Panc1 (cell line): ENCODE measurements around the gene PXK. TPM values are rescaled to one million over a fixed set of nuclear protein-coding genes. Genes with fewer than 3 reads are reported as not detected.

Experiments
- ATAC-seq: fragments of 200-7000 bp; cut with Tn5 transposase; 2 replicates; pipeline ENCODE4 v1.9.1; 2020; ENCODE audit warnings: mild to moderate bottlenecking, moderate library complexity
- BruUV-seq: library from RNA; stranded (reverse); fragments of 400-500 nt; replicated peaks from 2 replicates; lab custom pipeline; 2021; lab: Mats Ljungman, UMichigan
- CTCF ChIA-PET: fragments of 300-600 bp; sonication (Branson Sonifier 250); formaldehyde crosslinking; loops from one replicate; lab custom pipeline; 2022; ENCODE audit warnings: antibody characterized with exemption; lab: Charles Lee
- POLR2A ChIA-PET: fragments of 300-600 bp; sonication (Branson Sonifier 250); formaldehyde crosslinking; loops from one replicate; lab custom pipeline; 2022; ENCODE audit warnings: antibody characterized with exemption; lab: Charles Lee
- DNase-seq: peaks from one replicate; pipeline ENCODE4 v3.0.0-alpha.2; 2010; ENCODE audit warnings: low read depth, low spot score
- H3K27ac ChIP-seq: 2 replicates; pipeline ENCODE4 v1.5.1; 2011; ENCODE audit warnings: mild to moderate bottlenecking, low read length, inconsistent platforms
- H3K27me3 ChIP-seq: fragments of 200-500 bp; sonication (Bioruptor generic); 2 replicates; pipeline ENCODE4 v1.6.0; 2014; ENCODE audit warnings: low read length, inconsistent platforms; ENCODE audit not compliant: control insufficient read depth, insufficient read depth
- H3K36me3 ChIP-seq: fragments of 200-500 bp; sonication (Bioruptor generic); 2 replicates; pipeline ENCODE4 v1.5.1; 2014; ENCODE audit warnings: inconsistent platforms, mild to moderate bottlenecking, low read length, moderate library complexity; ENCODE audit not compliant: control insufficient read depth, insufficient read depth
- H3K4me1 ChIP-seq: 2 replicates; pipeline ENCODE4 v1.5.1; 2011; ENCODE audit warnings: inconsistent platforms, mild to moderate bottlenecking, low read length, moderate library complexity; ENCODE audit not compliant: control insufficient read depth, insufficient read depth
- H3K4me3 ChIP-seq, 2 experiments: 2 replicates each; pipeline ENCODE4 v1.5.1; 2011 to 2012; ENCODE audit warnings: low read depth in 2 of 2, low read length in 2 of 2, mild to moderate bottlenecking in 2 of 2, inconsistent platforms in 1 of 2, moderate library complexity in 1 of 2
- H3K9me3 ChIP-seq: fragments of 200-500 bp; sonication (Bioruptor generic); 2 replicates; pipeline ENCODE4 v1.5.1; 2014; ENCODE audit warnings: low read depth, mild to moderate bottlenecking, inconsistent platforms, low read length, moderate library complexity; ENCODE audit not compliant: control insufficient read depth, insufficient read depth
- POLR2AphosphoS5 ChIP-seq: IDR thresholded peaks from 2 replicates; pipeline ENCODE4 v1.6.1; 2012; ENCODE audit warnings: mild to moderate bottlenecking, low read depth, low read length, moderate library complexity
- SIN3A ChIP-seq: IDR thresholded peaks from 2 replicates; pipeline ENCODE4 v1.6.1; 2012; ENCODE audit warnings: low read depth, mild to moderate bottlenecking, low read length, moderate library complexity, borderline replicate concordance; ENCODE audit not compliant: insufficient read depth
- TCF7L2 ChIP-seq: IDR thresholded peaks from 2 replicates; pipeline ENCODE4 v1.6.1; 2011; ENCODE audit warnings: mild to moderate bottlenecking, low read depth, low read length, inconsistent platforms
- in situ Hi-C: cut with HindIII; loops from 2 replicates; pipeline ENCODE4 v1.10.0; 2016; ENCODE audit warnings: low sequenced_read_pairs, low pct_unique_long_range_greater_than_20kb
- intact Hi-C: fragments of 100-400 bp; cut with micrococcal nuclease; formaldehyde crosslinking; loops from one replicate; pipeline ENCODE4 v1.10.0; 2022; ENCODE audit not compliant: unreplicated experiment
- total RNA-seq: library from RNA; stranded (reverse); gene quantifications from one replicate; pipeline ENCODE4 v1.2.1, GENCODE V29; 2021; ENCODE audit not compliant: unreplicated experiment
- TF ChIP-seq, protein P1 (sequence below), 2 experiments: IDR thresholded peaks; 2 replicates each; pipeline ENCODE4 v1.6.1; 2011 to 2012; ENCODE audit warnings: low read depth in 2 of 2, control low read depth in 1 of 2, low read length in 1 of 2, mild to moderate bottlenecking in 1 of 2, moderate library complexity in 1 of 2; ENCODE audit not compliant: insufficient read depth in 1 of 2
- TF ChIP-seq, protein P2 (sequence below): fragments of 450-650 bp; IDR thresholded peaks from 2 replicates; pipeline ENCODE4 v1.5.1; 2017; ENCODE audit warnings: mild to moderate bottlenecking

PXK gene
- total RNA-seq, 1 experiment from 2014 or later = 14.2 TPM

DNA sequence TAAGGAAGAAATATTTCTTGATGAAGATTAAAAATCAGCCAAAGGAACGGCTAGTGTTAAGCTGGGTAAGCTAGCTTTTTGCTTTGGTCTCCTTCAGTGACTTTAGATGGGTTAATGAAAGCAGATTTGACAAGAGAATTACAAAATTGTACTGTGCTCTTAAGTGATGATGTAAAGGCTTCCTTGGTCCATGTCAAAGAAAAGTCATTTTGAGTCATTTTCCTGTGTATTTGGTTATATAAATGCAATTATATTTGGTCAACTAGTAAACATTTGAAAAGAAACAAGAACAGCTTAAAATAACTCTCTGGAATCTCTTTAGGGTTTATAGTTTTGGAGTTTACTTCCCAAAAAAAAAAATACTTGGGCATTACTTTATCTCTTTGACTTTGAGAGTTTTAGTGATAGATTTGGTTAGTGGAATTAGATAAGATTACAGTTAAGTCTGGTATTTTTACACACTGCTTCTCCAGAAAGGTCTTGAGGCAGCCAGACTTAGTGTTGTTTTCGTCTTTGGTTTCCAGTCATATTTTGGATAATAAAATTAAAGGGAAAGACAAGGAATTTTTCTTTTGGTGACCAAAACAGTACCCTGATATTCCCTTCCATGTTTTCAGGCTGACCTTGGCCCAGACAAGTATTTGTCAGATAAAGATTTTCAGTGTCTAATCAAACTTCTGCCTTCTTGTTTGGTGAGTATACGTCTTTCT lies 58.6 kb downstream of the PXK start:
- BruUV-seq = no TSS peak
- no peaks in the 10 kb centered on the region for H3K27me3 ChIP-seq
- ATAC-seq (no peak), DNase-seq (no peak)
- TF ChIP-seq TCF7L2 (no peak), SIN3A (no peak), POLR2AphosphoS5 (no peak)
- TF ChIP-seq, protein P1, sequence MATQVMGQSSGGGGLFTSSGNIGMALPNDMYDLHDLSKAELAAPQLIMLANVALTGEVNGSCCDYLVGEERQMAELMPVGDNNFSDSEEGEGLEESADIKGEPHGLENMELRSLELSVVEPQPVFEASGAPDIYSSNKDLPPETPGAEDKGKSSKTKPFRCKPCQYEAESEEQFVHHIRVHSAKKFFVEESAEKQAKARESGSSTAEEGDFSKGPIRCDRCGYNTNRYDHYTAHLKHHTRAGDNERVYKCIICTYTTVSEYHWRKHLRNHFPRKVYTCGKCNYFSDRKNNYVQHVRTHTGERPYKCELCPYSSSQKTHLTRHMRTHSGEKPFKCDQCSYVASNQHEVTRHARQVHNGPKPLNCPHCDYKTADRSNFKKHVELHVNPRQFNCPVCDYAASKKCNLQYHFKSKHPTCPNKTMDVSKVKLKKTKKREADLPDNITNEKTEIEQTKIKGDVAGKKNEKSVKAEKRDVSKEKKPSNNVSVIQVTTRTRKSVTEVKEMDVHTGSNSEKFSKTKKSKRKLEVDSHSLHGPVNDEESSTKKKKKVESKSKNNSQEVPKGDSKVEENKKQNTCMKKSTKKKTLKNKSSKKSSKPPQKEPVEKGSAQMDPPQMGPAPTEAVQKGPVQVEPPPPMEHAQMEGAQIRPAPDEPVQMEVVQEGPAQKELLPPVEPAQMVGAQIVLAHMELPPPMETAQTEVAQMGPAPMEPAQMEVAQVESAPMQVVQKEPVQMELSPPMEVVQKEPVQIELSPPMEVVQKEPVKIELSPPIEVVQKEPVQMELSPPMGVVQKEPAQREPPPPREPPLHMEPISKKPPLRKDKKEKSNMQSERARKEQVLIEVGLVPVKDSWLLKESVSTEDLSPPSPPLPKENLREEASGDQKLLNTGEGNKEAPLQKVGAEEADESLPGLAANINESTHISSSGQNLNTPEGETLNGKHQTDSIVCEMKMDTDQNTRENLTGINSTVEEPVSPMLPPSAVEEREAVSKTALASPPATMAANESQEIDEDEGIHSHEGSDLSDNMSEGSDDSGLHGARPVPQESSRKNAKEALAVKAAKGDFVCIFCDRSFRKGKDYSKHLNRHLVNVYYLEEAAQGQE (IDR thresholded peaks at IDR 0.05; ENCODE audit: insufficient read depth in 1 of 2, low read depth in 2 of 2, low read length in 1 of 2) = no peak
- TF ChIP-seq, protein P2, sequence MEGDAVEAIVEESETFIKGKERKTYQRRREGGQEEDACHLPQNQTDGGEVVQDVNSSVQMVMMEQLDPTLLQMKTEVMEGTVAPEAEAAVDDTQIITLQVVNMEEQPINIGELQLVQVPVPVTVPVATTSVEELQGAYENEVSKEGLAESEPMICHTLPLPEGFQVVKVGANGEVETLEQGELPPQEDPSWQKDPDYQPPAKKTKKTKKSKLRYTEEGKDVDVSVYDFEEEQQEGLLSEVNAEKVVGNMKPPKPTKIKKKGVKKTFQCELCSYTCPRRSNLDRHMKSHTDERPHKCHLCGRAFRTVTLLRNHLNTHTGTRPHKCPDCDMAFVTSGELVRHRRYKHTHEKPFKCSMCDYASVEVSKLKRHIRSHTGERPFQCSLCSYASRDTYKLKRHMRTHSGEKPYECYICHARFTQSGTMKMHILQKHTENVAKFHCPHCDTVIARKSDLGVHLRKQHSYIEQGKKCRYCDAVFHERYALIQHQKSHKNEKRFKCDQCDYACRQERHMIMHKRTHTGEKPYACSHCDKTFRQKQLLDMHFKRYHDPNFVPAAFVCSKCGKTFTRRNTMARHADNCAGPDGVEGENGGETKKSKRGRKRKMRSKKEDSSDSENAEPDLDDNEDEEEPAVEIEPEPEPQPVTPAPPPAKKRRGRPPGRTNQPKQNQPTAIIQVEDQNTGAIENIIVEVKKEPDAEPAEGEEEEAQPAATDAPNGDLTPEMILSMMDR = no peak
- 0 out of 2 replicates have a peak overlapping the region, but pooled peaks have one; percentile 7 for H3K27ac ChIP-seq
- intact Hi-C loops = no loop called here
- ChIA-PET CTCF (no interaction called here), POLR2A (interaction anchor here (0.6 kb wide), 1 partner anchor 41 kb away, joined by 3 read pairs; no protein-coding TSS in a partner anchor)
- peaks cover 8% of the 10 kb centered on the region; the same call in 1 of the 2 replicates for H3K4me1 ChIP-seq
- no peak overlapping the region for H3K4me3 ChIP-seq
- H3K9me3 ChIP-seq = no peaks in the 10 kb centered on the region
- in situ Hi-C loops = no loop called here
- no peaks in the 10 kb centered on the region; the same call in 1 of the 2 replicates for H3K36me3 ChIP-seq

DNA sequence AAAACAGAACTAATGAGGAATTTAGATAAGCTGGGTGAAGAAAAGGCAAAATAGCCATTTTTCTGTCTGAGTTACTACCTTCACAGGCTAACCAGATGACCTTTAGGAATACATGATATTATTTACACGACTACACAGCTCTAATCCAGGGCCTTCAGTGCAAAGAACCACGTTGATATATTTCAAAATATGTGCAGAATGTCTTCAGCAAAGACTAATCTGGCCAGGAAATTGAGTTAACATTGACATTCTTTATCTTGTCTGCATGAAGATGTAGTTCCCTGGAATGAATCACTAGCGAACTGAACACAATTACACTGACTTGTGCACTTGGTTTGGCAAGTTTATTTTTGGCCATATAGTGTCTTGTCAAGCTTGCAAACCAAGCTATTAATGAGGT lies 59.5 kb downstream of the PXK start:
- Histone ChIP-seq H3K36me3 (no peaks in the 10 kb centered on the region; the same call in 1 of the 2 replicates), H3K4me1 (peaks cover 8% of the 10 kb centered on the region; the same call in 1 of the 2 replicates), H3K27ac (no peak overlapping the region), H3K9me3 (no peaks in the 10 kb centered on the region), H3K27me3 (no peaks in the 10 kb centered on the region), H3K4me3 (no peak overlapping the region)
- intact Hi-C loops (no loop called here), in situ Hi-C loops (no loop called here)
- DNase-seq (no peak), ATAC-seq (no peak)
- ChIA-PET CTCF (no interaction called here), POLR2A (no interaction called here)
- no TSS peak for BruUV-seq
- no peak for TF ChIP-seq TCF7L2
- no peak for TF ChIP-seq POLR2AphosphoS5
- no peak for TF ChIP-seq SIN3A
- TF ChIP-seq, protein P1 (IDR thresholded peaks at IDR 0.05; ENCODE audit: insufficient read depth in 1 of 2, low read depth in 2 of 2, low read length in 1 of 2) = no peak
- TF ChIP-seq, protein P2 = no peak
